ENCODE results near the gene NUBPL. TPM values are rescaled to one million over a fixed set of nuclear protein-coding genes. Genes with fewer than 3 reads are reported as not detected.

NUBPL gene, protein sequence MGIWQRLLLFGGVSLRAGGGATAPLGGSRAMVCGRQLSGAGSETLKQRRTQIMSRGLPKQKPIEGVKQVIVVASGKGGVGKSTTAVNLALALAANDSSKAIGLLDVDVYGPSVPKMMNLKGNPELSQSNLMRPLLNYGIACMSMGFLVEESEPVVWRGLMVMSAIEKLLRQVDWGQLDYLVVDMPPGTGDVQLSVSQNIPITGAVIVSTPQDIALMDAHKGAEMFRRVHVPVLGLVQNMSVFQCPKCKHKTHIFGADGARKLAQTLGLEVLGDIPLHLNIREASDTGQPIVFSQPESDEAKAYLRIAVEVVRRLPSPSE
- 6.6 and 10.1 TPM in 2 replicates for total RNA-seq

DNA sequence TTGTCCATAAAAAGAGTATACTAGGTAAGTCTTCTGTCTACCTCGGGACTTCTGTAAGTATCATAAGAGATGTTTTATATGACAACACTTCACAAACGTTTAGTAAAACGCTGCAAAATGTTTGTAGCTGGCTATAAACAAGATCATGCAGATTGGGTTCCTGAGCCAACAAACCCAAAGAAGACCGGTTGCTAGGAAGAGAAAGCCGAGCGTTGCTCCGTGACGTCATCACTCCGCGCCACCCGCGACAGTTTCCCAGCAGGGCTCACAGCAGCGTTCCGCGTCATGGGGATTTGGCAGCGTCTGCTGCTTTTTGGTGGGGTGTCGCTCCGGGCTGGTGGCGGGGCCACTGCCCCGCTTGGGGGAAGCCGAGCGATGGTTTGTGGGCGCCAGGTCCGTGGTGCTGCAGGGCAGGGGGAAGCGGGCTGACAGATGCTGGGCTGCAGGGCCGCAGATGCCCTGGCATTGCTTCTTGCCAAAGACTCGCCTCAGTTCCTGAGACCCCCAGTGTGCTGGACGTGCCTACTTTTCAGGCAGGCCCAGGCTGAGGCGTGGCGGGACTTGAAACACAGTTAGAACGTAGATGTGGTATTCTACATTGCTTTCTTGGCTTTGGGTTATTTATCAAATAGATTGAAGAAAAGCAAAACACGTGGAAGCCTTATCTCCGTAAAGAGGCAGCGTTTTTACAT lies at the start of gene NUBPL:
TSS of gene NUBPL (plus strand) at position 250 of the 692 bp plus-strand sequence. CDS start at position 286, 36 bp downstream.

Other genes with a start within 250 kb of the NUBPL start
- gene HEATR5A, start 140.9 kb upstream of the NUBPL start, total RNA-seq = 12.3 and 17.4 TPM in 2 replicates
- gene DTD2, start 103.9 kb upstream of the NUBPL start, total RNA-seq = 35.7 and 38.8 TPM in 2 replicates
- not detected in 2 replicates for gene GPR33, start 73.4 kb upstream of the NUBPL start, total RNA-seq